SKM-1 treated with dmso at 0.1 percent for 144 hours (cell line): ENCODE results near the gene TMEM52B.
"Not testable (repeated sequence)": the region's sequence is repeated elsewhere in the genome, so short reads cannot be mapped to it uniquely, and the experiment has no call there.

Source experiments
- DNase-seq: peaks from one replicate; lab custom pipeline; 2025; ENCODE audit not compliant: unreplicated experiment; lab: John Stamatoyannopoulos, UW

Gene TMEM52B

GRCh38 chr12:10170216-10170615 lies 8.6 kb upstream of the TMEM52B start:
- peak; percentile 41 for DNase-seq

- DNase-seq = peak; percentile 28
These were observed 6.7 kb upstream of the TMEM52B start, which contains the start of gene OLR1 for GRCh38 chr12:10171973-10172728. Gene OLR1 (minus strand): TSS chr12:10172132. CDS start chr12:10172077, 55 bp downstream.

GRCh38 chr12:10174986-10175614 lies 3.7 kb upstream of the TMEM52B start:
- DNase-seq = no peak

GRCh38 chr12:10175846-10176636 lies 2.8 kb upstream of the TMEM52B start:
- no peak for DNase-seq

- DNase-seq = no peak
These were observed 947 bp downstream of the TMEM52B start for GRCh38 chr12:10179776-10180181.

- no peak for DNase-seq
These were observed 3.7 kb downstream of the TMEM52B start for GRCh38 chr12:10182354-10183049.

- no peak for DNase-seq
These were observed 5.5 kb downstream of the TMEM52B start for GRCh38 chr12:10184261-10184843.

- no peak for DNase-seq
These were observed 7.5 kb downstream of the TMEM52B start for GRCh38 chr12:10186299-10186698.

GRCh38 chr12:10186958-10187357 lies 8.1 kb downstream of the TMEM52B start:
- DNase-seq = not testable (repeated sequence)

GRCh38 chr12:10189653-10190052 lies 10.8 kb downstream of the TMEM52B start:
- no peak for DNase-seq

GRCh38 chr12:10190558-10191388 lies 11.9 kb downstream of the TMEM52B start:
- DNase-seq = peak; percentile 22

GRCh38 chr12:10191865-10192264 lies 13.0 kb downstream of the TMEM52B start:
- DNase-seq = no peak

- no peak for DNase-seq
These were observed 15.4 kb downstream of the TMEM52B start for GRCh38 chr12:10194160-10194670.

GRCh38 chr12:10196210-10196609 lies 17.4 kb downstream of the TMEM52B start:
- no peak for DNase-seq

GRCh38 chr12:10197879-10198278 lies 19.0 kb downstream of the TMEM52B start:
- no peak for DNase-seq

GRCh38 chr12:10204495-10204894 lies 25.7 kb downstream of the TMEM52B start:
- DNase-seq = not testable (repeated sequence)

GRCh38 chr12:10205220-10205807 lies 26.5 kb downstream of the TMEM52B start:
- no peak for DNase-seq

GRCh38 chr12:10207136-10207535 lies 28.3 kb downstream of the TMEM52B start:
- no peak for DNase-seq

GRCh38 chr12:10210225-10210624 lies 31.4 kb downstream of the TMEM52B start:
- no peak for DNase-seq
